GM19023 (cell line): ENCODE data around the gene TVP23C.

Source experiments
- ATAC-seq: cut with Tn5 transposase; IDR thresholded peaks from one replicate; pipeline ENCODE4 v1.9.1; 2021; ENCODE audit warnings: mild to moderate bottlenecking, moderate library complexity; ENCODE audit not compliant: unreplicated experiment

The TVP23C gene

GRCh38 chr17:15466131-15466530 is 97.2 kb downstream of the TVP23C start:
- ATAC-seq, result no peak

- ATAC-seq, result no peak
Observed at GRCh38 chr17:15465045-15465701, 98.1 kb downstream of the TVP23C start.

- ATAC-seq, result no peak
Observed at GRCh38 chr17:15464231-15464985, 98.9 kb downstream of the TVP23C start.

GRCh38 chr17:15462976-15463772 is 100.1 kb downstream of the TVP23C start:
- no peak for ATAC-seq

- no peak for ATAC-seq
Observed at GRCh38 chr17:15457723-15458094, 105.6 kb downstream of the TVP23C start.

- ATAC-seq, result no peak
Observed at GRCh38 chr17:15456972-15457722, 106.1 kb downstream of the TVP23C start.

GRCh38 chr17:15456496-15456895 is 106.8 kb downstream of the TVP23C start:
- ATAC-seq, result no peak

GRCh38 chr17:15454346-15454745 is 108.9 kb downstream of the TVP23C start:
- no peak for ATAC-seq

GRCh38 chr17:15453782-15454181 is 109.5 kb downstream of the TVP23C start:
- ATAC-seq, result no peak

- no peak for ATAC-seq
Observed at GRCh38 chr17:15453246-15453645, 110.0 kb downstream of the TVP23C start.

GRCh38 chr17:15452746-15453145 is 110.5 kb downstream of the TVP23C start:
- ATAC-seq, result no peak
